GM12872 (cell line): Measurements from ENCODE around the gene PCDH15.

Source experiments
- CTCF ChIP-seq: IDR thresholded peaks from 3 replicates; pipeline ENCODE4 v1.5.1; 2011; ENCODE audit warnings: low read depth, mild to moderate bottlenecking, low read length, moderate library complexity; ENCODE audit not compliant: insufficient read depth

Gene PCDH15

GRCh38 chr10:54449056-54449455 lies 352.0 kb downstream of the PCDH15 start:
- TF ChIP-seq CTCF = no peak

- TF ChIP-seq CTCF = no peak
These were observed 356.9 kb downstream of the PCDH15 start for GRCh38 chr10:54444170-54444569.

GRCh38 chr10:54441275-54441674 lies 359.8 kb downstream of the PCDH15 start:
- TF ChIP-seq CTCF = no peak

- no peak for TF ChIP-seq CTCF
These were observed 366.2 kb downstream of the PCDH15 start for GRCh38 chr10:54434782-54435181.

- TF ChIP-seq CTCF = no peak
These were observed 385.5 kb downstream of the PCDH15 start for GRCh38 chr10:54415483-54415882.

- 0 out of 3 replicates have a peak, but pooled peaks have one; percentile 21 for TF ChIP-seq CTCF
These were observed 398.5 kb downstream of the PCDH15 start for GRCh38 chr10:54402576-54402975.

GRCh38 chr10:54396031-54396430 lies 405.0 kb downstream of the PCDH15 start:
- TF ChIP-seq CTCF = no peak

- TF ChIP-seq CTCF = no peak
These were observed 428.9 kb downstream of the PCDH15 start for GRCh38 chr10:54372179-54372578.
